Daoy (cell line): ENCODE measurements around the gene KIAA0319L. TPM values are rescaled to one million over a fixed set of nuclear protein-coding genes. Genes with fewer than 3 reads are reported as not detected.

ENCODE experiments used
- DNase-seq: peaks from one replicate; pipeline ENCODE4 v3.0.0-alpha.2; 2015; ENCODE audit warnings: low read depth
- total RNA-seq: library from RNA; depleted of rRNA; stranded (reverse); fragments of >200 nt; shearing (Covaris generic); gene quantifications from 2 replicates; pipeline ENCODE4 v1.2.3, GENCODE V29; 2014

The KIAA0319L gene
- total RNA-seq, 1 experiment from 2014 or later: 16.1 TPM

DNA sequence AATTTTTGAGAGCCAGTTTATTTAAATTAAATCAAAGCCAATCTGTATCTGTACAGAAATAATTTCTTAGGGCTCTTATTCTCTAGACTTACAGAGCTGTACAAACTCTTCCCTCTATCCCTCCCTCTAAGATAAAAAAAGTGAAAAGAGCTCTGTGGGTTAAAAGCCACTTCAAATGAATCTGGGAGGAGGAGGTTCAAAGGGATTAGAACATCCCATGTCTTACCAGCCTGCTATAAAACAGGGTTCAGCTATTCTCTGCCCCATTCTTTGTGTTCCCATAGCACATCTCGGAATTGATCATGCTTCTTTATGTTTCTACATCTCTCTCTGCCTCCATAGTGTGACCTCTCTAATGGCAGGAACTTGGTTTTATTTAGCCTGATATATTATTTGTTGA, 19.4 kb downstream of the KIAA0319L start:
- no peak for DNase-seq

- no peak for DNase-seq
These were observed 20.5 kb downstream of the KIAA0319L start for GRCh38 chr1:35536556-35537162.

DNA sequence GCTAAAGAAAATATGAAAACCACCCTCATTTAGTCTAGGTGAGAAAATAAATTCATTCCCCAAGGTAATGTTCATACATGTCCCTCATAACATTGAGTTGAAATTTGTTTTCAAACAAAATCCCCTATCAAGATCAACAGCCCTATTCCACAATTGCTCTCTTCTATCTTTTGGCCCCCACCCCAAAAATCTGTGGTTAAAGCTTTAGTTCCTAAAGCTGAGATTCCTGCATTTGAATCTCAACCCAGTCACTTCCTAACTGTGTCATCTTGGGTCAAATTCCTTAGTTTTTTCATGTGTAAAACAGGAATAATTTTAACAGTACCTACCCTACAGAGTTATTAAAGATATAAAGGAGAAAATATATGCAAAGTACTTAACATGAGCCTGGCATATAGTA, 22.0 kb downstream of the KIAA0319L start:
- DNase-seq: no peak

- DNase-seq: no peak
These were observed 23.6 kb downstream of the KIAA0319L start for GRCh38 chr1:35533586-35533985.

GRCh38 chr1:35532497-35533223, 24.5 kb downstream of the KIAA0319L start:
- no peak for DNase-seq

DNA sequence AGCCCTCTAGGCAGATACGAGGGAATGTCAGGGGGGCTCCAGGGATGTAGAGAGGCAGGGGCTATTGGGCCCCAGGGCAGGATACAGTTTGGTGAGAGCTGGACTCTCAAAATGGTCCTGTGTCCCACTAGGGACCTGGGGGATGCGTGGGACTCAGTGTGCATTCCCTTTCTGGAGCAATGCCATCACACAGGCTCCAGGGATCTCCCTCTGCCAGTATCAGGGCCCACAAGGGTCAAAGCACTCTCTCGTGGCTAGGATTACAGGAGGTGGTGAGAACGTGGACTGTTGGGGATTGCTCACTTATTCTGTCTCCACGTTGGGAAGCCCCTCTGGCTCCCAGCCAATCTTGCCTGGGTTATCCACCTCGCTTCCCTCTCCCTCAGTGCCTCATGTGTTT, 25.8 kb downstream of the KIAA0319L start:
- DNase-seq: no peak

DNA sequence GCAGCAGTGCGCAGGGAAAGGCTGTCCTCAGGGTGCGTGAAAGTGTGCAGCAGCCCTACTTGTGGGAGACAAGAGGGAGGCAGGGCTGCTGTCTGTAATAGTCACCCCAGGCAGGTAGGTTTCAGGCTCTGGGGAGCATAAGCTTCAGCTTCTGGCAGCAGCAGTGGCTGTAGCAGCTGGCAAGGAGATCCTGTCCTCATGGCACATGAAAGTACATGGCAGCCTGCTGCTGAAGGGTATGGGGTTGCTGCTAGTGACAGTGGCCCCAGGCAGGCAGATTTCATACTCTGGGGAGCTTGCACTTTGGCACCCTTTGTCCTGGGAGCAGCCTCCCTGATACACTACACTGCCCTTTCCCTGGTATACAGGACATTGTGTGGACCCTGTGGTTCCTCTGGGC, 26.3 kb downstream of the KIAA0319L start:
- no peak for DNase-seq

DNA sequence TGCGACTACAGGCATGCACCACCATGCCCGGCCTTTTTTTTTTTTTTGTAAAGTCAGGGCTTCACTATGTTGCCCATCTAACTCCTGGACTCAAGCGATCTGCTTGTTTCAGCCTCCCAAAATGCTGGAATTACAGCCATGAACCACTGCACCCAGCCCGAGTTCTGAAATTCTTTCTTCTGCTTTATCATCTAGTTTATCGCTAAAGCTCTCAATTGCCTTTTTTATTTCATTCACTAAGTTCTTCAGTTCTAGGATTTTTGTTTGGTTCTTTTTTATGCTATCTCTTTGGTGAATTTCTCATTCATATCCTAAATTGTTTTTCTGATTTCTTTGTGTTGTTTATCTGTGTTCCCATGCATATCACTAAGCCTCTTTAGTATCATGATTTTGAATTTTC, 27.0 kb downstream of the KIAA0319L start:
- no peak for DNase-seq

DNA sequence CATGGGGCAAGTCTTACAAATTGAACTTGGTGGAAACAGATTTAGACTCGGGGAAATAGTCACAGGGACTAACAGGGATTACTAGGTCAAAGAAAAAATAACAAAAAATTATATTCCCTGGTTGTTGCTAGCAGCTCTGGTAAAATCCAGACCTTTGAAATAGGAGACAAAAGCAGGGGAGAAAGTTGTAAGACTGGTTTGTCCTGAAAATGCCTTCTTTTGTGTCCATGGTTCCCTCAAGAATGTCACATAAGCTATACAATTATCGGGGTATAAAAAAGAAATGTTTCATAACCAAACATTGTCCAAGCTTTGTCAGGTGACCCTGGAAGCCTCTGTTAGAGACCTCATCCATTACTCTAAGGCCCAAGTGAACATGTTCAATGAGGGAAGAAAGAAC, 33.1 kb downstream of the KIAA0319L start:
- DNase-seq: no peak

- DNase-seq: no peak
These were observed 37.8 kb downstream of the KIAA0319L start for GRCh38 chr1:35519432-35519831.

DNA sequence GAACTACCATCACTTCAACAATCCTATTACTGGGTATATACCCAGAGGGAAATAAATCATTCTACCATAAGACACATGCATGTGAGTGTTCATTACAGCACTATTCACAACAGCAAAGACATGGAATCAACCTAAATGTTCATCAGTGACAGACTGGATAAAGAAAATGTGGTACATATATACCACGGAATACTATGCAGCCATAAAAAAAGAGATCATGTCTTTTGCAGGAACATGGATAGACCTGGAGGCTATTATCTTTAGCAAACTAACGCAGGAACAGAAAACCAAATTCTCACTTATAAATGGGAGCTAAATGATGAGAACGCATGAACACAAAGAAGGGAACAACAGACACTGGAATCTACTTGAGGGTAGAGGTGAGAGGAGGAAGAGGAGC, 39.0 kb downstream of the KIAA0319L start:
- no peak for DNase-seq

DNA sequence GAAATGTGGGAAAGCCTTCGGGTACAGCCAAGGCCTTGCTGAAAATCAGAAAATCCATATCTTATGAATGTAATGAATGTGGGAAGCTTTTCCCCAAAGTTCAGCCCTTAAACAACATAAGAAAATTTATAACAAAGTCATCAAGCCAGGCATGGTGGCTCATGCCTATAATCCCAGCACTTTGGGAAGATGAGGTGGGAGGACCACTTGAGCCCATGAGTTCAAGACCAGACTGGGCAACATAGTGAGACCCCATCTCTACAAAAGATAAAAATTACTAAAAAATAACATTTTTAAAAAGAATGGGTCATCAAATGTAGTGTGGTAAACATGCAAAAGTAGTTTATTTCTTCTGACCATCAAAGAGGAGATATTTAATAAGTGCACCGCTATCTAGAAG, 45.9 kb downstream of the KIAA0319L start:
- no peak for DNase-seq

DNA sequence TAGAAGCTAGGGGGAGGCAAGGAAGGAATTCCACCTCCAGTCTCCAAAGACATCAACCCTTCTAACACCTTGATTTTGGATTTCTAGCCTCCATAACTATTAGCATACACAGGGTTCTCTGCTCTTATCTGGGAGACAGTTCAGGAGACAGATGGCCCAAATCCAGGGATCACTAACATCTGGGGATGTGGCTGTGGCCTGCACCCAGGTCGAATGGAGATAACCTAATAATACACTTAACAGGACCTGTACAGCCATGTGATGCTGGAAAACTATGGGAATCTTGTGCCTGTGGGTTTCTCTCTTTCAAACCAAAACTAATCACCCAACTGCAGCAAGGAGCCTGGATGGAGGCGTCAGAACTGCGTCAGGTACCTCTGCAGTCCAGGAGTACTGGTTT, 47.6 kb downstream of the KIAA0319L start:
- no peak for DNase-seq

- no peak for DNase-seq
These were observed 49.3 kb downstream of the KIAA0319L start for GRCh38 chr1:35507947-35508346.

GRCh38 chr1:35506960-35507912, 50.0 kb downstream of the KIAA0319L start:
- DNase-seq: no peak

DNA sequence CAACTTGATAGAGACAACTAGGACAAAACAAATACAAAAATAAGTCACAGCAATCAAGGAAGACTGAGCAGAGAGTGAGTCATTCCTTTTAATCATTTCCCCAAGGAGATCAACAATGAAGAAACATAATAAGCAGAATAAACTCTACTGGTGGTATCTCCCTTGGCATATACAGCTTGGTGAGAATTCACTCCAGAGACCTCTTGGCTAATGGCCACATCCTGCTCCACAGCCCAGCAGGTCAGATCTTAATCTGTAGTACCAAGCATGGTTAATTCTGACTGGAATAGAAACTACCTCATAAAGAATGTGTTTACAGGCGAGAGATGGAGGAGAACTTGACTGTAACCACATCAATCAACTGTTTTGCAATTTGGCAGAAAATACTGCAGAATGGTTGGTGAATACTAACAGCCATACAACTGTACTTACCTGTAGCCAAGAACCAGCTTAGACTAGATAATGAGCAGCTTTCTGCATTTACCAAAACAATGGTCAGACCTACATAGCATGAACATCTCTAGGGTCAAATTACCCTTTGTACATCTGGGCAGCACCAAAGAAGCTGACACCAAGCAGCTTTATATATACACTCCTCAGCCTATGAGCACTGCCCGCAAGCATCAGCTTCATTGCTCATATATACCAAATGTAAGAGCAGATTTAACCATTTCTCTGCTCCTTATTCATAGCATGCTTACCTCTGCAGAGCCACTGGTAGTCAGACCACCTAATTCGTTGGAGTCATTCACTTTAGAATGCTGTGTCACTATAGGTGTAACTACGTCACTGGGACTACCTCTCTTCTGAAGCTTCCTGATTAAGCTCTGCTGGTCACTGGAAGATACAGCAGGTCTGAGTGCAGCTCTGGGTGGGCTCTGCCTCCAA, 51.0 kb downstream of the KIAA0319L start:
- DNase-seq: peak; percentile 83

- no peak for DNase-seq
These were observed 55.0 kb downstream of the KIAA0319L start for GRCh38 chr1:35502242-35502641.

- DNase-seq: no peak
These were observed 56.8 kb downstream of the KIAA0319L start for GRCh38 chr1:35500439-35500838.

- DNase-seq: no peak
These were observed 57.5 kb downstream of the KIAA0319L start for GRCh38 chr1:35499652-35500176.

- no peak for DNase-seq
These were observed 58.0 kb downstream of the KIAA0319L start for GRCh38 chr1:35499231-35499630.

GRCh38 chr1:35497571-35497970, 59.6 kb downstream of the KIAA0319L start:
- no peak for DNase-seq
